Neural cell (in vitro differentiated cells): ENCODE results near the gene MAN1B1.

Experiments used
- REST ChIP-seq: IDR thresholded peaks from 2 replicates; pipeline ENCODE4 v1.6.1; 2012; ENCODE audit warnings: borderline replicate concordance
- TF ChIP-seq, protein P1 (sequence below): fragments of 450-650 bp; IDR thresholded peaks from 2 replicates; pipeline ENCODE4 v1.5.1; 2014; ENCODE audit warnings: antibody characterized with exemption, mild to moderate bottlenecking, moderate library complexity; ENCODE audit not compliant: poor library complexity, severe bottlenecking

- TF ChIP-seq REST: no peak
- TF ChIP-seq, protein P1, sequence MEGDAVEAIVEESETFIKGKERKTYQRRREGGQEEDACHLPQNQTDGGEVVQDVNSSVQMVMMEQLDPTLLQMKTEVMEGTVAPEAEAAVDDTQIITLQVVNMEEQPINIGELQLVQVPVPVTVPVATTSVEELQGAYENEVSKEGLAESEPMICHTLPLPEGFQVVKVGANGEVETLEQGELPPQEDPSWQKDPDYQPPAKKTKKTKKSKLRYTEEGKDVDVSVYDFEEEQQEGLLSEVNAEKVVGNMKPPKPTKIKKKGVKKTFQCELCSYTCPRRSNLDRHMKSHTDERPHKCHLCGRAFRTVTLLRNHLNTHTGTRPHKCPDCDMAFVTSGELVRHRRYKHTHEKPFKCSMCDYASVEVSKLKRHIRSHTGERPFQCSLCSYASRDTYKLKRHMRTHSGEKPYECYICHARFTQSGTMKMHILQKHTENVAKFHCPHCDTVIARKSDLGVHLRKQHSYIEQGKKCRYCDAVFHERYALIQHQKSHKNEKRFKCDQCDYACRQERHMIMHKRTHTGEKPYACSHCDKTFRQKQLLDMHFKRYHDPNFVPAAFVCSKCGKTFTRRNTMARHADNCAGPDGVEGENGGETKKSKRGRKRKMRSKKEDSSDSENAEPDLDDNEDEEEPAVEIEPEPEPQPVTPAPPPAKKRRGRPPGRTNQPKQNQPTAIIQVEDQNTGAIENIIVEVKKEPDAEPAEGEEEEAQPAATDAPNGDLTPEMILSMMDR: peak; percentile 56
These were observed 37.0 kb upstream of the MAN1B1 start for GRCh38 chr9:137049544-137050449.
